Psoas muscle (tissue), 8 donors: ENCODE measurements around the gene COL1A1. TPM values are rescaled to one million over a fixed set of nuclear protein-coding genes. Genes with fewer than 3 reads are reported as not detected.

Experiments used
- ATAC-seq, 4 donors: fragments of 200-7000 bp; cut with Tn5 transposase; one replicate each; pipeline ENCODE4 v1.9.1; 2020; ENCODE audit warnings: moderate library complexity in 3 of 4, mild to moderate bottlenecking in 2 of 4
- DNase-seq, 2 donors: peaks; one replicate each; pipeline ENCODE4 v3.0.0-alpha.2; 2020
- H3K27ac ChIP-seq: fragments of 200-600 bp; one replicate; pipeline ENCODE4 v1.8.0; 2022
- H3K27me3 ChIP-seq, 3 donors: fragments of 200-600 bp in 1 of 3; one replicate each; pipeline versions ENCODE4 v1.6.1 to v1.8.0; 2013 to 2022; ENCODE audit warnings: low read length in 2 of 3, mild to moderate bottlenecking in 2 of 3, moderate library complexity in 1 of 3; ENCODE audit not compliant: insufficient read depth in 3 of 3
- H3K36me3 ChIP-seq, 2 donors: fragments of 200-600 bp in 1 of 2; one replicate each; pipeline versions ENCODE4 v1.6.1 to v1.8.0; 2013 to 2022; ENCODE audit warnings: low read depth in 1 of 2, mild to moderate bottlenecking in 1 of 2, moderate library complexity in 1 of 2; ENCODE audit not compliant: insufficient read depth in 1 of 2
- H3K4me1 ChIP-seq: fragments of 200-600 bp; one replicate; pipeline ENCODE4 v1.8.0; 2022
- H3K4me3 ChIP-seq: fragments of 200-600 bp; one replicate; pipeline ENCODE4 v1.8.0; 2022; ENCODE audit warnings: mild to moderate bottlenecking
- H3K9me3 ChIP-seq: fragments of 200-600 bp; one replicate; pipeline ENCODE4 v1.8.0; 2022
- WGBS, 3 donors: extraction: QIAGEN DNeasy Blood & Tissue Kit; methylation state at CpG; one replicate each; pipeline versions ENCODE4 v1.1.6 to v1.1.7; 2013; 5-methylcytosine and 5-hydroxymethylcytosine counted together
- intact Hi-C, 2 donors: fragments of 100-400 bp; cut with DNase I; formaldehyde crosslinking; loops; one replicate each; pipeline versions ENCODE4 v1.11.0 to v1.14.2; 2022
- polyA plus RNA-seq, 3 donors: library from polyadenylated mRNA; stranded (reverse); fragments of 200-250 nt; gene quantifications; one replicate each; pipeline ENCODE4 v1.2.3, GENCODE V29; 2013
- total RNA-seq, 4 donors: library from RNA; stranded (reverse); fragmentation: NEBNext Ultra II Directional in 2 of 4; extraction: Animal tissue kit (Norgen Biotek cat#: 25700) in 2 of 4; gene quantifications; one replicate each; pipeline versions ENCODE4 v1.2.1 to v1.2.4, GENCODE V29; 2021 to 2023
- TF ChIP-seq, protein P1 (sequence below): fragments of 200-600 bp; IDR thresholded peaks from one replicate; pipeline ENCODE4 v1.8.0; 2022; ENCODE audit warnings: antibody characterized with exemption
- donor health status: healthy with polysubstance abuse.
- donor health status: DM: no; HTN: no; CAD: no; lungs with moderate emphysema.
- donor health status: Bipolar disorder and iron deficiency.
- donor health status: healthy.
- donor health status: DM: yes; HTN: yes; CAD: no.
- donor health status: DM: no; HTN: no; CAD: no.
- donor health status: DM: no; HTN: no; CAD: no.
- donor health status: DM: yes; HTN: yes; CAD: no.

Gene COL1A1
- total and polyA plus RNA-seq, 7 donors, result 2.3 to 46.6 (median 10.2) TPM

DNA sequence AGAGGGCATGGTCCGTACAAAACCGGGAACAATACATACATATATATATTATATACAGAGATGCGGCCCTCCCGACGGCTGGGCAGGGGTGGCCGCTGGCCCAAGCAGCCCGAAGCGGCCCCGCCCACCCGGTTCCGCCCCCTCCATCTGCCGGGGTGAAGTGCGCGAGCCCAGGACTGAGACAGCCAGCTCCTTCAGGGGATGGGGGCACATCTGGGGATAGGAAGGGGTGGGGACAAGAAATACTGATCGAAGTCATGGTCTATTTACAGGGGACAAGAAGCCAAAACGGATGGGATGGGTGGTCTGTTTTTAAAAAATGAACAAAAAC, 67.7 kb downstream of the COL1A1 start:
- DNase-seq (peak in 1 of 2 donors; percentile 60), ATAC-seq (peak in 2 of 4 donors; percentile 24 to 34)
- Histone ChIP-seq H3K36me3 (peaks cover 6 to 44% of the 10 kb centered on the region in 2 donors), H3K9me3 (no peaks in the 10 kb centered on the region), H3K27me3 (no peaks in the 10 kb centered on the region), H3K4me1 (peaks cover 34% of the 10 kb centered on the region), H3K27ac (peak overlapping the region; percentile 82), H3K4me3 (no peak overlapping the region)
- intact Hi-C loops, result loop anchor here (5.0 kb wide), 1 partner anchor 34 kb away; the partner anchor contains the start of gene SGCA (in 2 of the 2)
- TF ChIP-seq, protein P1, sequence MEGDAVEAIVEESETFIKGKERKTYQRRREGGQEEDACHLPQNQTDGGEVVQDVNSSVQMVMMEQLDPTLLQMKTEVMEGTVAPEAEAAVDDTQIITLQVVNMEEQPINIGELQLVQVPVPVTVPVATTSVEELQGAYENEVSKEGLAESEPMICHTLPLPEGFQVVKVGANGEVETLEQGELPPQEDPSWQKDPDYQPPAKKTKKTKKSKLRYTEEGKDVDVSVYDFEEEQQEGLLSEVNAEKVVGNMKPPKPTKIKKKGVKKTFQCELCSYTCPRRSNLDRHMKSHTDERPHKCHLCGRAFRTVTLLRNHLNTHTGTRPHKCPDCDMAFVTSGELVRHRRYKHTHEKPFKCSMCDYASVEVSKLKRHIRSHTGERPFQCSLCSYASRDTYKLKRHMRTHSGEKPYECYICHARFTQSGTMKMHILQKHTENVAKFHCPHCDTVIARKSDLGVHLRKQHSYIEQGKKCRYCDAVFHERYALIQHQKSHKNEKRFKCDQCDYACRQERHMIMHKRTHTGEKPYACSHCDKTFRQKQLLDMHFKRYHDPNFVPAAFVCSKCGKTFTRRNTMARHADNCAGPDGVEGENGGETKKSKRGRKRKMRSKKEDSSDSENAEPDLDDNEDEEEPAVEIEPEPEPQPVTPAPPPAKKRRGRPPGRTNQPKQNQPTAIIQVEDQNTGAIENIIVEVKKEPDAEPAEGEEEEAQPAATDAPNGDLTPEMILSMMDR, result no peak
- WGBS, 3 donors, result 16 to 48% (median 21%) methylated on average over 16 of the region's 16 CpGs

Other genes with a start within 250 kb of the COL1A1 start
- gene DLX4, start 232.4 kb downstream of the COL1A1 start, total RNA-seq, result not detected
- gene DLX4, start 232.4 kb downstream of the COL1A1 start, polyA plus RNA-seq, result not detected
- gene DLX3, start 206.4 kb downstream of the COL1A1 start, total RNA-seq, result not detected
- under 1 TPM in 1 of 3 donors, not detected in 2; 0.03 TPM for gene DLX3, start 206.4 kb downstream of the COL1A1 start, polyA plus RNA-seq
- 10 to 100 TPM in 3 of 4 donors, 1 to 10 TPM in 1; 7.8 to 21.9 (median 15.0) TPM for gene ITGA3, start 145.5 kb downstream of the COL1A1 start, total RNA-seq
- gene ITGA3, start 145.5 kb downstream of the COL1A1 start, polyA plus RNA-seq, result 10 to 100 TPM in 1 of 3 donors, 1 to 10 TPM in 2; 4.9 to 21.5 (median 5.6) TPM
- gene PDK2, start 106.3 kb downstream of the COL1A1 start, total RNA-seq, result 100 to 1,000 TPM in 2 of 4 donors, 10 to 100 TPM in 2; 79.3 to 213 (median 110) TPM
- gene PDK2, start 106.3 kb downstream of the COL1A1 start, polyA plus RNA-seq, result 10 to 100 TPM; 50.3 to 99.4 (median 55.2) TPM
- gene SAMD14, start 71.5 kb downstream of the COL1A1 start, total RNA-seq, result 1 to 10 TPM in 3 of 4 donors, under 1 TPM in 1; 0.55 to 2.7 (median 1.3) TPM
- 1 to 10 TPM in 1 of 3 donors, under 1 TPM in 2; 0.64 to 1.3 (median 0.98) TPM for gene SAMD14, start 71.5 kb downstream of the COL1A1 start, polyA plus RNA-seq
- 10 to 100 TPM; 15.1 to 26.5 (median 18.4) TPM for gene PPP1R9B, start 51.0 kb downstream of the COL1A1 start, total RNA-seq
- gene PPP1R9B, start 51.0 kb downstream of the COL1A1 start, polyA plus RNA-seq, result 10 to 100 TPM in 2 of 3 donors, 1 to 10 TPM in 1; 7.0 to 11.3 (median 11.0) TPM
- gene SGCA, start 35.6 kb downstream of the COL1A1 start, total RNA-seq, result 100 to 1,000 TPM; 245 to 291 (median 266) TPM
- 100 to 1,000 TPM; 120 to 254 (median 151) TPM for gene SGCA, start 35.6 kb downstream of the COL1A1 start, polyA plus RNA-seq
- gene TMEM92, start 72.8 kb upstream of the COL1A1 start, total RNA-seq, result not detected
- gene TMEM92, start 72.8 kb upstream of the COL1A1 start, polyA plus RNA-seq, result under 1 TPM in 2 of 3 donors, not detected in 1; 0.01 to 0.07 TPM
- 1 to 10 TPM; 3.4 to 6.1 (median 4.3) TPM for gene XYLT2, start 144.5 kb upstream of the COL1A1 start, total RNA-seq
- gene XYLT2, start 144.5 kb upstream of the COL1A1 start, polyA plus RNA-seq, result 1 to 10 TPM; 2.8 to 6.3 (median 3.2) TPM
- 100 to 1,000 TPM in 2 of 4 donors, 10 to 100 TPM in 2; 70.7 to 133 (median 95.3) TPM for gene MRPL27, start 171.6 kb upstream of the COL1A1 start, total RNA-seq
- gene MRPL27, start 171.6 kb upstream of the COL1A1 start, polyA plus RNA-seq, result 100 to 1,000 TPM; 128 to 468 (median 281) TPM
- gene EME1, start 171.6 kb upstream of the COL1A1 start, total RNA-seq, result under 1 TPM in 2 of 4 donors, not detected in 2; 0.15 to 0.32 TPM
- under 1 TPM; 0.06 to 0.39 (median 0.29) TPM for gene EME1, start 171.6 kb upstream of the COL1A1 start, polyA plus RNA-seq
- gene LRRC59, start 195.9 kb upstream of the COL1A1 start, total RNA-seq, result 10 to 100 TPM; 15.9 to 53.9 (median 44.7) TPM
- 100 to 1,000 TPM in 1 of 3 donors, 10 to 100 TPM in 2; 40.8 to 122 (median 90.2) TPM for gene LRRC59, start 195.9 kb upstream of the COL1A1 start, polyA plus RNA-seq
- 10 to 100 TPM; 14.4 to 72.3 (median 44.7) TPM for gene ACSF2, start 224.6 kb upstream of the COL1A1 start, total RNA-seq
- 10 to 100 TPM; 17.0 to 69.7 (median 19.6) TPM for gene ACSF2, start 224.6 kb upstream of the COL1A1 start, polyA plus RNA-seq